Progenitor cell of endocrine pancreas (in vitro differentiated cells): ENCODE measurements around the gene URAD. TPM values are rescaled to one million over a fixed set of nuclear protein-coding genes. Genes with fewer than 3 reads are reported as not detected.

Source experiments
- DNase-seq: peaks from one replicate; pipeline ENCODE4 v3.0.0; 2021; ENCODE audit warnings: low spot score; ENCODE audit not compliant: unreplicated experiment
- H3K27ac Mint-ChIP-seq: 2 replicates; pipeline ENCODE4 v1.8.0; 2021; ENCODE audit warnings: mild to moderate bottlenecking, moderate library complexity, mixed read lengths
- H3K27me3 Mint-ChIP-seq: 2 replicates; pipeline ENCODE4 v1.8.0; 2021; ENCODE audit warnings: mixed read lengths
- H3K36me3 Mint-ChIP-seq: 2 replicates; pipeline ENCODE4 v1.8.0; 2022; ENCODE audit warnings: mixed read lengths; ENCODE audit not compliant: insufficient read depth
- H3K4me1 Mint-ChIP-seq: 2 replicates; pipeline ENCODE4 v1.8.0; 2021; ENCODE audit warnings: low read depth, mixed read lengths
- H3K4me3 Mint-ChIP-seq: 2 replicates; pipeline ENCODE4 v1.8.0; 2021; ENCODE audit warnings: low read depth, mild to moderate bottlenecking, moderate library complexity, mixed read lengths
- H3K9me3 Mint-ChIP-seq: 2 replicates; pipeline ENCODE4 v1.8.0; 2021; ENCODE audit warnings: low read depth, mixed read lengths
- total RNA-seq: library from RNA; stranded (reverse); gene quantifications from 2 replicates; pipeline ENCODE4 v1.2.1, GENCODE V29; 2021
- TF ChIP-seq, protein P1 (sequence below): fragments of 200-600 bp; sonication (generic); IDR thresholded peaks from one replicate; pipeline ENCODE4 v1.5.0; 2021; ENCODE audit warnings: antibody characterized with exemption, mild to moderate bottlenecking; ENCODE audit not compliant: unreplicated experiment

The URAD gene
- total RNA-seq, 1 donor from 2014 or later, result not detected

DNA sequence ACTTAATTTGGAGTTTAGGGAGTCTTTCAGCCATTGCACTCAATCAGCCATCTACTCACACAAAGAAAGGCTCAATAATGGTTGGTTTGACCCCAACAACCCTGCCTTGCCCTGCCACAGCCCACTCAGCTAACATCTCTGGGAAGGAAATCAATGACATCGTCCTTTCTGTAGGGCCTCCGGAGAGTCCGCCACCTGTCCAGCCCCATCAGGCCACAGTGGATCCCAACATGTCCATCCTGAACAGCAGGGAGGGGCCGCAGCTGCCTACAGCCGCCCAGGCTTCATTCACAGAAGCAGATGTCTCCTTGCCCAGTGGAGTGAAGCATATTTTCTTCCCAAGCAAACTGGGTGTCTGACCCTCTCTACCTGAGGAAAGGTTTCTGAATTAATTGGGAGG, 15.2 kb downstream of the URAD start:
- H3K4me3 Mint-ChIP-seq, result no peak overlapping the region
- no peak overlapping the region for H3K27ac Mint-ChIP-seq
- TF ChIP-seq, protein P1, sequence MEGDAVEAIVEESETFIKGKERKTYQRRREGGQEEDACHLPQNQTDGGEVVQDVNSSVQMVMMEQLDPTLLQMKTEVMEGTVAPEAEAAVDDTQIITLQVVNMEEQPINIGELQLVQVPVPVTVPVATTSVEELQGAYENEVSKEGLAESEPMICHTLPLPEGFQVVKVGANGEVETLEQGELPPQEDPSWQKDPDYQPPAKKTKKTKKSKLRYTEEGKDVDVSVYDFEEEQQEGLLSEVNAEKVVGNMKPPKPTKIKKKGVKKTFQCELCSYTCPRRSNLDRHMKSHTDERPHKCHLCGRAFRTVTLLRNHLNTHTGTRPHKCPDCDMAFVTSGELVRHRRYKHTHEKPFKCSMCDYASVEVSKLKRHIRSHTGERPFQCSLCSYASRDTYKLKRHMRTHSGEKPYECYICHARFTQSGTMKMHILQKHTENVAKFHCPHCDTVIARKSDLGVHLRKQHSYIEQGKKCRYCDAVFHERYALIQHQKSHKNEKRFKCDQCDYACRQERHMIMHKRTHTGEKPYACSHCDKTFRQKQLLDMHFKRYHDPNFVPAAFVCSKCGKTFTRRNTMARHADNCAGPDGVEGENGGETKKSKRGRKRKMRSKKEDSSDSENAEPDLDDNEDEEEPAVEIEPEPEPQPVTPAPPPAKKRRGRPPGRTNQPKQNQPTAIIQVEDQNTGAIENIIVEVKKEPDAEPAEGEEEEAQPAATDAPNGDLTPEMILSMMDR, result no peak
- no peaks in the 10 kb centered on the region for H3K36me3 Mint-ChIP-seq
- H3K27me3 Mint-ChIP-seq, result peaks cover 84% of the 10 kb centered on the region
- H3K9me3 Mint-ChIP-seq, result no peaks in the 10 kb centered on the region
- peak; percentile 6 for DNase-seq
- peaks cover 18% of the 10 kb centered on the region for H3K4me1 Mint-ChIP-seq

GRCh38 chr13:27972478-27972820, 16.0 kb downstream of the URAD start:
- no peaks in the 10 kb centered on the region for H3K9me3 Mint-ChIP-seq
- no peak overlapping the region for H3K4me3 Mint-ChIP-seq
- peaks cover 87% of the 10 kb centered on the region for H3K27me3 Mint-ChIP-seq
- no peak for DNase-seq
- H3K27ac Mint-ChIP-seq, result no peak overlapping the region
- TF ChIP-seq, protein P1, result no peak
- H3K4me1 Mint-ChIP-seq, result peaks cover 22% of the 10 kb centered on the region
- H3K36me3 Mint-ChIP-seq, result no peaks in the 10 kb centered on the region

- Mint-ChIP-seq H3K36me3 (no peaks in the 10 kb centered on the region), H3K4me1 (peaks cover 28% of the 10 kb centered on the region), H3K9me3 (no peaks in the 10 kb centered on the region), H3K27ac (no peak overlapping the region), H3K4me3 (no peak overlapping the region), H3K27me3 (peaks cover 86% of the 10 kb centered on the region)
- no peak for DNase-seq
- TF ChIP-seq, protein P1, result no peak
Measured at GRCh38 chr13:27971776-27972477, 16.6 kb downstream of the URAD start.

DNA sequence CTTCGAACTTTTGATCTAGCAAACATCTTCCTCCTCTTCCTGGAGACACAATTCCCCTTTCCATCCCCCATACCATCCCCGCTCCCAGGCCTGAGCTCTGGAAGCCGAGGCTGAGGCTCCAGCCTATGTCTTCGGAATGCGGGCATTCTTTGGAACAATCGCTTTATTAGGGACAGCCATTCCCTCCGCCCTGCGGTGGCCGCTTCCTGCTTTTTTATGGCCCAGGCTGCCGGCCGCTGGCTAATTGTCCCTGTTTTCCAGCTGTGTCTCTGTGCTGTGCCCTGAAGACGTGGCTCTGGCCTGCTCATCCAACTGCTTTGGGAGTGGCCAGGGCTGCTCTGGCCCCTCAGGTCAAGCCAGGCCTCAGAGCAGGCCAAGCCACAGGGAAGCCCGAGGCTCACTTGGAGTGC, 17.3 kb downstream of the URAD start:
- no peaks in the 10 kb centered on the region for H3K36me3 Mint-ChIP-seq
- H3K9me3 Mint-ChIP-seq, result no peaks in the 10 kb centered on the region
- no peak overlapping the region for H3K27ac Mint-ChIP-seq
- no peak overlapping the region for H3K4me3 Mint-ChIP-seq
- peaks cover 81% of the 10 kb centered on the region for H3K27me3 Mint-ChIP-seq
- H3K4me1 Mint-ChIP-seq, result peaks cover 32% of the 10 kb centered on the region
- no peak for DNase-seq
- TF ChIP-seq, protein P1, result no peak

DNA sequence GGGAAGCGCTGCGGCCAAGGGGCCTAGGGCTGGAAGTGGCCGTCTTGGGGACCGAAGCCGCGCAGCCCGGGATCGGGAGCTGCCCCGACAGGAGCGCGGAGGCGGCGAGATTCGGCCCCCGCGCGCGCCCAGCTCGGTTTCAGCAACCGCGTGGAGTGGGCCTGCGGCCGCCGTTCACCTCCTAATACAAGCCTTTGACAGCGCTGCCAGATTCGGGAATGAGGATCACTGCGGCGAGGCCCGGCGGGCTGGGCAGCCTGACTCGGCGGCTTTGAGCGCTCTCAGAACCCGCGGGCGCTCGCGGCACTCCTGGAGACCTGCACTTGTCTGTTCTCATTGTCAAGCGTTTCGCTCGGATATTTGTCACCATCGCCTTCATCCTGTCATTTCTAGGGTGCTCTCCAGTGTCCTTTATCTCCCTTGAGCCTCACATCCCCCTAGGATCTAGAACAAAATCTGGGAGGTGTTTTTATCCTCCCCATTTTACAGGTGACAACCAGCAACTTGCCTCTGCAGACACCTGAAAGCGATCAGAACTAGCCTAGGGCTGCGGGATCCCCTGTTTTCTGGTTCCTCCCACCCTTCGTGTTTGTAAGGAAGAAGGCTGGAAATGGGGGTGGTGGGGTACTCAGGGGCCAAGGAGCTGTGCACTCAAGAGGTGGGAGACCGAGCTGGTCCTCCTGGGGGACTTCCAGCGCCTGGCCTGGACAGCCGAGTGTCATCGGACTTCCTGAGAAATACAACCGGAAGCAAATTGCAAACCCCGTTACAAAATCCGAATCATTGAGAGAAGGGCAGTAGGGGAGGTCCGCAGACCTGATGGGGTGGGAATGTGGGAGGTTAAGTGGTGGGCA, 17.9 kb downstream of the URAD start:
- TF ChIP-seq, protein P1, result no peak
- H3K36me3 Mint-ChIP-seq, result no peaks in the 10 kb centered on the region
- peak; percentile 11 for DNase-seq
- H3K4me3 Mint-ChIP-seq, result peak overlapping the region; percentile 34
- peaks cover 77% of the 10 kb centered on the region for H3K27me3 Mint-ChIP-seq
- peaks cover 38% of the 10 kb centered on the region for H3K4me1 Mint-ChIP-seq
- H3K27ac Mint-ChIP-seq, result no peak overlapping the region
- no peaks in the 10 kb centered on the region for H3K9me3 Mint-ChIP-seq
